NCI-H226 (cell line): ENCODE measurements around the gene VENTX.

ENCODE experiments used
- DNase-seq: peaks from one replicate; pipeline ENCODE4 v3.0.0-alpha.2; 2015

VENTX gene

DNA sequence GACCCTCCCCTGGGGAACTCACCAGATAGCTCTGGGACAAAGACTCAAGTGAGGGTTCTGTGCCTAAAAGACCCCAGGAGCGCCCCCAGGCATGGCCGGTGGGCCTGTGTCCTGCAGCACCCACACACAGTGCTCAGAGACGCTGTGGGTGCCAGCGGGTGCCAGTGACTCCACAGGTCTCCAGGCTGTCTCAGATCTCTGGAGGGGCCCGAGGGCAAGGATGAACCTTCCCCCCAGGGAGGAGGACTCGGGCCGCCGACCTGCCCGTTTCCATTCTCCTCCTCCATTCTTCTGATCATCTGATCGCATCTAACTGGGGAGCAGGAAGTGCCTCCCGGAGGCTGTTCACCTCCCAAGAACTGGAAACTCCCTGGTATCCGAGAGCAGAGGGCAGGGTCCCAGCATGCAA lies 38.0 kb downstream of the VENTX start:
- no peak for DNase-seq

DNA sequence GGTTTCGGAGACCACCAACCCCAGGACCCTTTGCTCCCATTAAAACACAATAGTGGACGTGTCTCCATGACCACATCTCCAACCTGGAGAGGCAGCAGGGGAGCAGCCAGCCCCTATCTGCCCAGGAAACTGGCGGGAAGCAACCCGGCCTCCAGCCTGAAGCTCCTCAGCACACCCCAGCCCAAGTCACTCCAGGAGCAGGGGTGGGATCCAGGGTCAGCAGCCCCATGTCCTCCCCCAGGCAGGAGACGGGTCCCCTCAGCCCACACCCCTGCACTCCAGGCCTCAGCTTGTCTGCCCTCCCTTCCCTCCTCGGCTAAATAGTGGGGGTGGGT lies 38.4 kb downstream of the VENTX start:
- no peak for DNase-seq

DNA sequence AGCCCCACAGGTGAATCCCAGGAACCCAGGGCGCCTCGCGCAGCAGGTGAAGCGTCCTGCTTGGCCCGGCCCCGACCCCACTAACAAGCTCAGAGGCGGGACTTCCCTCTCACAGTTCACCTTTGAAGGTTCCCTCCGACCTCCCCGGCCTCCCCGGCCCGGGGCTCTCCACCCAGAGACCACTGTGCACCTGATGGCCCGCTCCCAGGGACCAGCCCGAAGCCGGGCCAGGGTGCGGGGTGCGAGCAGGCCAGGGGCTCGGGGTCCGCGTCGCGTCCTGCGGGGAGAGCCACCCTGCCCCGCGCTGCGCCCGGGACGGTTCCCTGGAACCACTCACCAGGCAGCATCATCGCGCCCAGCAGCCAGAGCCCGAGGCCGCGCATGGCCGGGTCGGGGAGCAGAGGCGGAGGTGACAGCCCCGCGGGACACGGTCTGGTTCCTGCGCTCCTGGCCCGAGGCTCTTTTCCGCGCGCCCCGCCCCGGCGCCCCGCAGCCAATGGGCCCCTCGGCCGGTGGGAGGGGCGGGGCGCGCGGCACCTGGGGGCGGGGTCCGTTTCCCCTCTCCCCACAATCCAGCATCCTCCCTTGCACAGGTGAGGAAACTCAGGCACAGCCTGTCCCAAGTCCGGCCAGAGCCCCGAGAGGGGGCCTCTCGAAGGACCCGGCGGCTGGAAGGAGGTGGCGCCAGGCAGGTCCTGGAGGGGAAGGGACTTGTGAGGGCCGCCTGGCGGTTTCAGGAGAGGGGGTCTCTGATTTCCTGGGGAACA lies 39.0 kb downstream of the VENTX start, which contains the start of gene ADAM8:
Gene ADAM8, minus strand, starts transcription at position 434 of the 767 bp plus-strand sequence. Its CDS starts 51 bp downstream, at position 383.
- DNase-seq = no peak

DNA sequence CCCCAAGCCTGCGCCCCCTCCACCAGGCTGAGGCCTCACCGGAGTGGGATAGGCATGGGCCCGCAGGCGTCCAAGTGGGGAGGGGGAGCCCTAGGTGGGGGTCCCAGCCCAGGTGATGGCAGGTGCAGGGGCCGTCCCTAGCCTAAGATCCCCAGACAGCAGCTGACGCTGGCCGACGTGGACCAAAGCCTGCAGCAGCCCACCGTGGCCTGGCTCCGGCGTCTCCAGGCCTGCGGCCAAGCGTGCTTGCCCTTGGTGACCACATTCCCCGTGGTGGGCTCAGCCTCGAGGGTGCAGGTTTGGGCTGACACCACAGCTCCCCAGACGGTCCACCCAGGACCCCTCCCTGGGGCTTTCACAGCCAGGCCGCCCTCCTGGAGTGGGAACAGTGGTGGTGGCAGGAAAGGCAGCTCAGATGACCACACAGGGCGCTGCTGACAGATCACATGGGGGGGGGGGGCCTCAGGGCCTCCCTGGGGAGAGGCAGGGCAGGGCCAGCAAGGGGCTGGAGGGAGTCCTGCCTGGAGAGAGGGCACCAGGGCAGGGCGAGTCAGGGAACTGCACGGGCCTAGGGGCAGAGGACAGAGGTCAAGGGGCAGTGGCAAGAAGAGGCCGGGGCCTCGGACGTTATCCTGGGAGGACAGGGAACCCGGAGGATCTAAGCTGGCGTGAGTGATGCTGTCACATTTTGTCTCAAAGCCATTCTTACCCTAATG lies 39.8 kb downstream of the VENTX start:
- no peak for DNase-seq

DNA sequence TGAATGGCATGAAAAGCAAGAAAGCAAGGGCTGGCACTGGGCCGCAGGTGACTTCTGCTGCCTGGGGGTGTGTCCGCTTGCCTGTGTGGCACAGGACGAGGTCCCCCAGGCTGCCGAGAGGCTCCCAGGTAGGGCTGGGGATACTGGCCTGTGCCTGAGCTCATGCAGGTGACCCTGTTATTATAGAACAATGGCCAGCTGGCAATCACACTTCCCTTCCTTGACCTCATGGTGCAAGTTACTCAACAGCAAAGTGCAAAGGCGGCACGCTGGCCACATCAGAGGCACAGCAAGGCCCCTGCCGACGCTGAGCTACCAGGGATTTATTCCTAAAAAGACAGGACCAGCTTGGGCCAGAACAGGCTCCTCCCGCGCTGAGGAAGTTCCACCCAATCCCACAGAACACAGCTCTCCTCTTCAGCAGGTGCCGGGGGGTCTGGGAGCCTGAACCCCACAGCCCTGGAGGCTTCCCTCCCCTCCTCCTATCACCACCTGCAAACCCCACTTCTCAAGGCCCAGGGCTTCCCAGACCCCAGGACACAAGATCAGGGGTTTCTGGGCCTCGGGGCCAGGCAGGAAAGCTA lies 40.4 kb downstream of the VENTX start:
- no peak for DNase-seq

DNA sequence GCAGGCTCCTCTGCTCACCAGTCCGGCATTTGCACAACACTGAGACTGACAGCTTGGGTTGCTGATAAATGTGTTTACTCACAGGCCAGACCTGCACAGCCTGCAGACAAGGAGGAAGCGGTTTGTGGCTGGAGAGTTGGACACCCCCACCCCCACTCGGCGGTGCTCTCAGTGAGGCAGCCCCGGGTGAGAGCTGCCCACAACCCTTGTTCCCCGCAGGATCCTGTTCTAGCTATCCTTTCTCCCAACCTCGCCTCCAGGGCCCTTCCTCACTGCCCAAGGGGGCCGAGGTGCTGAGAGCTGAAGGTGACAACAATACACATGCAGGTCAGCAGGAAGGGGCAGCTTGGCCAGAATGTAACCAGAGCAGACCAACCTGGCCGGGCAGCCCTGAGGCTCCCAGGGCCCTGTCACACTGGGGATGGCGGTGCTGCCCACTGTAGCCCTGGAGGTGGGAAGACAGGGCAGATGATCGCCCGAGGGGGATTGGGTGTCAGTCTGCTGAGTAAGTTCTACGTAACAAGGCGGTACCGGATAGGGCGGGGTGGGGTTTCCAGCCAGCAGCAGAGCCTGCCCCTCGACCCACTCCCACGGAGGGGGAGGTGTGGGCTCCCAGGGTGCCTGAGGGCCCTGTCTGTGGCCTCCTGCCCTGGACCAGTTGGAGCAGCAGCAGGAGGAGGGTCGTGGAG lies 41.1 kb downstream of the VENTX start:
- peak; percentile 83 for DNase-seq

DNA sequence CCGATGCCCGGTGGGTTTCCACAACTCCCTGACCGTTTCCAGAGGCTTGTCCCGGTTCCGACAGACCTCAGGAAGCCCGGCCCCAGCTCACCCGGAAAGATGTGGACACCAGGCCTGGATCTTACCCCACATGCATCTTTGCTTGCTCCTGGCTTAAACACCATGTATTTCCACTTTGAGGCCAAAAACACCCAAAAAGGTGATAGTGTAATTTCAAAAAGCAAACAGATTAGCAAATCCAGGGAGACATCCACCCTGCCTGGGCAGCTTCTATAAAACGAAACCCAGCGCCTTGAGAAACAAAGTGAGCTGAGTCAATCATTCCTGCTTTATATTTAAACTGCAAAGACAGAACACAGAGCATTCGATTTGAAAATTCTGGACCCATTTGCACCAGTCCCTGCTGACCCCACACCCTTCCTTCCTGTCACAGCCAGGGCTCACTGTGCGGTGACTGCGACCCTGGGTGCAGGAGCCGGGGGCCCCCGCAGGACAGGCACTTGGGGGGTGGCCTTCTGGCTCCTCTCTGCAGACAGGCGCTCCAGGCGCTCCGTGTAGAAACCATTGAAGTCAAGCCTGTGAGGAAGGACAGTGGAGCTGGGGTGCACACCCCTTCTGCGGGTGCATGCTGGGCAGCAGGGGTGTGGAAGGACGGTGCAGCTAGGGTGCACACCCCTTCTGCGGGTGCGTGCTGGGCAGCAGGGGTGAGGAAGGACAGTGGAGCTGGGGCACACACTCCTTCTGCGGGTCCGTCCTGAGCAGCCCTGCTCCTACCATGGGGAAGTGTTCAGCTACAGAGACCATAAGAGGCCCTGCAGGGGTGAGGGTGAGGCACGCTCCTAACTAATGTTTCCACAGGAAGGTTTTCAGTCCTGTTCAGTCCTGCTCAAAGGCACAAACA lies 41.9 kb downstream of the VENTX start:
- DNase-seq = no peak

DNA sequence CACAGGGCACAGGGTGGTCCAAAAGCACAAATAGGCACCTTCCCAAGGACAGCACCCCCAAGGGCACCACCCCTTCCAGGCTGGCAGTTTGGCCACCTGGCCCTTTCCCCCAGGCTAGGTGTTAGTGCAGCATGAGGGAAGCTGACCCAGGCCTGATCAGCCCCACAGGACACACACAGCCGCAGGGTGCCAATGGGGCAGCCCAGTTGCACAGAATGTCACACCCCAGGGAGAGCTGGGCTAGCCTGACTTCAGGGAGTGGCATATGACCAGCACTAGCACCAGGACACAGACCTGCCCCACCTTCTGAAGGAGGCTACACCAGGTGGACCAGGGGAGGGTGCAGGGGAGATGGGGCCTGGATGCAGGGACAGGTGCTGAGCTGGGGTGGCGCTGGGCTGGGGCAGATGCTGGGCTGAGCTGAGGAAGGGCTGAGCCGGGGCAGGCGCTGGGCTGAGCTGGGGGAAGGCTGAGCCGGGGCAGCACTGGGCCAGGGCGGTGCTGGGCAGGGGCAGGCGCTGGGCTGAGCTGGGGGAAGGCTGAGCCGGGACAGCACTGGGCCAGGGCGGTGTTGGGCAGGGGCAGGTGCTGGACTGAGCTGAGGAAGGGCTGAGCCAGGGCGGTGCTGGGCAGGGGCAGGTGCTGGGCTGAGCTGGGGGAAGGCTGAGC lies 42.9 kb downstream of the VENTX start:
- DNase-seq = no peak

DNA sequence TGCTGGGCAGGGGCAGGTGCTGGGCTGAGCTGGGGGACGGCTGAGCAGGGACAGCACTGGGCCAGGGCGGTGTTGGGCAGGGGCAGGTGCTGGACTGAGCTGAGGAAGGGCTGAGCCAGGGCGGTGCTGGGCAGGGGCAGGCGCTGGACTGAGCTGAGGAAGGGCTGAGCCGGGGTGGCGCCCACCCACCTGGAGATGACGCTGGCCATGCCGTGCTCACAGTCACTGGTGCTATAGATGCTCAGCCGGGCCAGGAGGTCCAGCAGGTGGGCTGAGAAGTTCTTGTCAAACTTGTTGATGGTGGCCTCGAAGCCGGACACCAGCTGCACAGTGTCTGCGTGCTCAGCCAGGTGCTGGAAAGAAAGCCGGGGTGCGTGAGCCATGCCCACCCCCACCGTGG lies 43.4 kb downstream of the VENTX start:
- no peak for DNase-seq

DNA sequence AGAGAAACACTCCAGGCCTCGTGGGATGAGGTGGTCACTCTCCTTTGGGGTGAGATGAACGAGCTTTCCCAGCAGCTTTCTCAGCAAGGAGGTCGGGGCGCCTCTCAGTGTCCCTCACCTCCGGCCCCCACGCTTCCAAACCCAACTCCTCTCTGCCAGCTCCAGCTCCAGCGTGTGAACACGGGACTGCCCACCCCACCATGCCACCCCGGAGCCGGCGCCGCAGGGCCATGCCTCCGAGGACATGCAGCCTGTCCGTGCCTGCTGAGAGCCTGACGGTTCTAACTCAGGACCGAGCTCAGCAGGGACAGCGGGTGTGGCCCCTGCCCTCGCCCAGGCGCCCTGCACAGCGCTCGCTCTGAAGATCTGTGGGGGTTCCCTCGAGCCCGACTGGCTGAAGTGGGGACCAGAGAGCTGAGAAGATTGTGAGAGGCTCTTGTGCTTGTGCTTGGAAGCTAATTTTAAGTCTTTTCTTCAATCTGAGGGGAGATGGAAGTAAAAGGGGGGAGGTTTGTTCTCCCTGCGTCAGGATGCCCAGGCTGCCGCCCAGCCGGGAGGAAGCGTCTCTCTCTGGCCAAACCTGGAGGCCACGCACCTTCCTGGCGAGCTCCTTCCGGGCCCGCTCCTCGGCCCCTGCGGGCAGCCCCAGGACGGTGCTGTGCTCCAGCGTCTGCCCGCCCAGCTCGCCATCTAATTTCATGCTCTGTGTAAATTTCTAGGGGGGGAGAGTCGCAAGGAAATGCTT lies 44.1 kb downstream of the VENTX start:
- no peak for DNase-seq

DNA sequence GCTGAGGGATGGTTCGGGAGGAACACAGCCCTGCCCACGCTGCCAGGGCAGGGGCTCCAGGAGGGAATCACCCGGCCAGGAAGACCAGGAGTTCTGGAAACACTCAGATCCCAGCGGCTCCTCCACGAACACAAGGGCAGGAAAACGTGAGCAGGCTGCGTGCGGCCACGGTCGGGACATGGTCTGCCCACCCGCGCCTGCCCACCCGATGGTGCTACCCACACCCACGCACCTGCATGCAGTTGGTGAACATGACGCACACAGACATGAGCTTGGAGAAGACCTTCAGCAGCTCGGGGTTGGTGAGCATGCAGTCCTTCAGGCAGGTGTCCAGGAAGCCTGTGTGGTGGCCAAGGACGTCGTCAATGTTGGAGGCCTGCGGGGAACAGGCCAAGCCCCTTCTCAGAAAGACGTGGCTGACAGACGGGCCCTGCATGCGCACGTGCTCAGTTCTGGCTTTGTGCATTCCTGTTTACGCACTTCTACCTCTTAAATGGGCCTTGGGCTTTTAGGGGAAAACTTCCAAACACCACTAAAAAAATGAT lies 45.3 kb downstream of the VENTX start:
- DNase-seq = no peak

DNA sequence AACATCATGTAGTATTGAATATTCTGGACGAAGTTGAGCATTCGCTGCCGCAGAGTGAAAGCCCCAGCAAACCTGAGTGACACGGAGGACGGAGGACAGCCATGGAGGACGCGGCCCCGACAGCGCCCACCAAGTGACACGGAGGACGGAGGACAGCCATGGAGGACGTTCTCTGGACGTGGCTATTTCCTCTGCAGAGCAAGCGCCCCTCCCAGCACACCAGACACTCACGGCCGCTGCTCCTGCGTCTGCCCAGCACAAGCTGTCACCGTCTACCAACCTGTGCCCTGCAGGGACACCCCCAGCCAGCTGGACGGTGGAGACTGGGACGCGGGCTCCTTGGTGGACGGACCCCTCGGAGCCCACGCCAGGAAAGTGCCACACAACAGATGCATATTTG lies 46.3 kb downstream of the VENTX start:
- DNase-seq = no peak

DNA sequence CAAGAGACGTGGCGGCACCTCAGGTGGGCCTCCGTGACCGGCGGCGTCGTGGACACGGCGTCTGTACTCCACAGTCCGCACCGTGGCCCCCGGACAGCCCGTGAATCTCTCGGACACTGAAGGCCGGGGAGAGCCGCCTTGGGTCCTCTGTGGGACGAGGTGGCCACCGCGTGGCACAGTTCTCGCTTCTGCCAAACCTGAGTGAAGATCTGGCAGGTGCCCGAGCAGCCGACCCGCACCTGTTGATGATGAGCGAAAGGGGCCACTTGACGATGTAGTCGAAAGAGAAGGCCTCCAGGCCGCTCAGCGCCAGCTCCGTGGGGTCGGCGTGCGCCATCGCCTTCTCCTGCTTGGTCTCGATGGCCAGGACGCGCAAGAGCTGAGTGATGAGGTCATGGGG lies 47.6 kb downstream of the VENTX start:
- DNase-seq = no peak

DNA sequence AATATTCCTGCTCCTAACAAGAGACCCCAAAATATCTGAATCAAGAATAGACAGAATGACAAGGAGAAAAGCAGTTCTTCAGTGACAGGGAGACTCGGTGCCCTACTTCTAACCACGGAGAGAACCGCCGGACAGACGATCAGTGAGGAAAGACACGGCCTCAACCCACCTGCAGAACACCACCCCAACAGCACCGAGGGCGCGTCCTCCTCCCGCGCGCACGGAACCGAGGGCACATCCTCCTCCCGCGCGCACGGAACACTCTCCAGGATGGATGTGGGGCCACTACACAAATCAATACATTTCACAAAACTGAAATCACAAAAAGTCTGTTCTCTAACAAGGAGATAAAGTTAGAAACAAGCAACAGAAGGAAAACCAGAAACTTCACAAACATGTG lies 48.7 kb downstream of the VENTX start:
- no peak for DNase-seq

DNA sequence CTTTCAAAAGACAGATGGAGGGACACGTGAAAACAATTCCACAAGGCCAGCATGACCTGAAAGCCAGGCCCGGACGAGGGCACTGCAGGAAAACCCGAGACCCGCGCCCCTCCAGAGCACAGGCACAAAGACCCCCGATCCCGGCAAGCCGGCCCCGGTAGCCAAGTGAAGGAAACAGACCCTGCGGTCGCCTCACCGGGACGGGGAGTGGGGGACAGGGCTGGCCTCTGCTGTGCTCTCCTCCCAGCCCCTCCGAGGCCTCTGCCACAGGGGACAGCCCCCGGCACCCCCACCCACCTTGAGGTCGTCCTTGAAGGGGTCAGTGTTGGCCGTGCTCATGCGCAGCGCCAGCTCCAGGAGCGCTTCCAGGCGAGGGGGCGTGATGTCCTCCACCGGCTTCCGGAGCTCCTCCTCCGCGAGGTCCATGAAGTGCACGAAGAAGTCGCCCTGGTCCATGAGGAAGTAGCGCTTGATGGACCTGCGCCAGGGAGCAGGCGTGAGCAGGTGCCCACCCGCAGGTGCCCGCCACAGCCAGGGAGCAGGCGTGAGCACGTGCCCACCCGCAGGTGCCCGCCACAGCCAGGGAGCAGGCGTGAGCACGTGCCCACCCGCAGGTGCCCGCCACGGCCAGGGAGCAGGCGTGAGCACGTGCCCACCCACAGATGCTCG lies 50.3 kb downstream of the VENTX start:
- no peak for DNase-seq

DNA sequence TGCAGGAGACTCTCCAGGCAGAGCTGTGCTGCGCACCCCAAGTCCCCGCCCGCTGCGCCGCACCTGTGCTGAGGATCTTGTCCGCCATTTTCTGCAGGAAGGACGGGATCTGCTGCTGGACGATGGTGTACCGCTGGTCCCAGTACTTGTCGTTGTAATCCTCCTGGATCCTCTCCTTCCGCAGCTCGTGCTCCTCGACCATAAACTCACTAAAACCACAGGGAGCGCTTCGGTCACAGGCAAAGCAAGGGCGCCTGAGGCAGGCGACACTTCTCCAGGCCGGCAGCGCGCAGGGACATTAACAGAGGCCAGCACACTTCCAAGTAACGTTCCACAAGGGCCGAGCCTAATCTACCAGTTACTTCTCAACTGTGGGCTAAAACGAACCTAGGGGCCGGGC lies 52.1 kb downstream of the VENTX start:
- DNase-seq = no peak
